Liver (tissue), 9 donors: ENCODE data around the gene IPO8. TPM values are rescaled to one million over a fixed set of nuclear protein-coding genes. Genes with fewer than 3 reads are reported as not detected.
"Not testable (repeated sequence)": the region's sequence is repeated elsewhere in the genome, so short reads cannot be mapped to it uniquely, and the experiment has no call there.

Source experiments
- DNase-seq: peaks from one replicate; pipeline ENCODE4 v3.0.0-alpha.2; 2017; ENCODE audit warnings: low spot score
- H3K27ac ChIP-seq, 2 donors: one replicate each; pipeline ENCODE4 v1.7.0; 2013; ENCODE audit warnings: inconsistent platforms in 2 of 2, low read length in 2 of 2, control low read depth in 1 of 2, low read depth in 1 of 2, mild to moderate bottlenecking in 1 of 2
- H3K27me3 ChIP-seq, 4 donors: one replicate each; pipeline versions ENCODE4 v1.6.1 to v1.7.0; 2013; ENCODE audit warnings: low read length in 3 of 4, inconsistent platforms in 1 of 4, mild to moderate bottlenecking in 1 of 4, moderate library complexity in 1 of 4; ENCODE audit not compliant: control insufficient read depth in 4 of 4, insufficient read depth in 4 of 4
- H3K36me3 ChIP-seq, 4 donors: one replicate each; pipeline versions ENCODE4 v1.6.1 to v1.7.0; 2013; ENCODE audit warnings: low read length in 3 of 4, mild to moderate bottlenecking in 3 of 4, low read depth in 1 of 4, moderate library complexity in 1 of 4; ENCODE audit not compliant: control insufficient read depth in 4 of 4, insufficient read depth in 3 of 4
- H3K4me1 ChIP-seq, 4 donors: one replicate each; pipeline versions ENCODE4 v1.6.1 to v1.7.0; 2013; ENCODE audit warnings: low read length in 3 of 4, mild to moderate bottlenecking in 3 of 4, moderate library complexity in 1 of 4; ENCODE audit not compliant: control insufficient read depth in 4 of 4, insufficient read depth in 4 of 4
- H3K4me3 ChIP-seq, 3 donors: one replicate each; pipeline versions ENCODE4 v1.6.1 to v1.7.0; 2013; ENCODE audit warnings: low read length in 3 of 3, control low read depth in 1 of 3, low read depth in 1 of 3, mild to moderate bottlenecking in 1 of 3
- H3K9ac ChIP-seq, 2 donors: one replicate each; pipeline ENCODE4 v1.7.0; 2013; ENCODE audit warnings: low read length in 2 of 2, mild to moderate bottlenecking in 2 of 2, moderate library complexity in 2 of 2, control low read depth in 1 of 2, low read depth in 1 of 2
- H3K9me3 ChIP-seq, 4 donors: one replicate each; pipeline versions ENCODE4 v1.6.1 to v1.7.0; 2013; ENCODE audit warnings: low read length in 3 of 4; ENCODE audit not compliant: control insufficient read depth in 4 of 4
- ATF3 ChIP-seq: IDR thresholded peaks from 2 replicates; pipeline ENCODE4 v1.6.1; 2016; ENCODE audit warnings: antibody characterized with exemption
- CTCF ChIP-seq: fragments of 150-350 bp; IDR thresholded peaks from 2 replicates; pipeline ENCODE4 v1.5.1; 2017; ENCODE audit warnings: improper control_type of control experiment, low read depth, low read length; ENCODE audit not compliant: missing input control
- EGR1 ChIP-seq, 2 donors: IDR thresholded peaks; 2 replicates each; pipeline ENCODE4 v1.6.1; 2016 to 2018; ENCODE audit warnings: antibody characterized with exemption in 2 of 2, low read depth in 2 of 2
- FOXA1 ChIP-seq: IDR thresholded peaks from 2 replicates; pipeline ENCODE4 v1.6.1; 2016; ENCODE audit warnings: antibody characterized with exemption
- FOXA2 ChIP-seq: IDR thresholded peaks from 2 replicates; pipeline ENCODE4 v1.6.1; 2016; ENCODE audit warnings: antibody characterized with exemption
- GABPA ChIP-seq, 2 donors: IDR thresholded peaks in 1 of 2; conservative IDR thresholded peaks in 1 of 2; 2 replicates each; pipeline ENCODE4 v1.6.1; 2016; ENCODE audit warnings: antibody characterized with exemption in 2 of 2, mild to moderate bottlenecking in 1 of 2, moderate library complexity in 1 of 2
- HNF4A ChIP-seq, 2 donors: conservative IDR thresholded peaks; 2 replicates each; pipeline ENCODE4 v1.6.1; 2016; ENCODE audit warnings: antibody characterized with exemption in 2 of 2, mild to moderate bottlenecking in 2 of 2
- HNF4G ChIP-seq: IDR thresholded peaks from 2 replicates; pipeline ENCODE4 v1.6.1; 2016; ENCODE audit warnings: antibody characterized with exemption
- JUND ChIP-seq, 2 donors: IDR thresholded peaks; 2 replicates each; pipeline ENCODE4 v1.6.1; 2016; ENCODE audit warnings: antibody characterized with exemption in 2 of 2
- MAX ChIP-seq: IDR thresholded peaks from 2 replicates; pipeline ENCODE4 v1.6.1; 2016; ENCODE audit warnings: antibody characterized with exemption
- NR2F2 ChIP-seq: IDR thresholded peaks from 2 replicates; pipeline ENCODE4 v1.6.1; 2016; ENCODE audit warnings: antibody characterized with exemption
- RAD21 ChIP-seq, 2 donors: IDR thresholded peaks; 2 replicates each; pipeline ENCODE4 v1.6.1; 2016; ENCODE audit warnings: antibody characterized with exemption in 2 of 2, mild to moderate bottlenecking in 2 of 2
- REST ChIP-seq: IDR thresholded peaks from 2 replicates; pipeline ENCODE4 v1.6.1; 2016; ENCODE audit warnings: antibody characterized with exemption, mild to moderate bottlenecking
- RXRA ChIP-seq, 2 donors: IDR thresholded peaks; 2 replicates each; pipeline ENCODE4 v1.6.1; 2017 to 2018; ENCODE audit warnings: antibody characterized with exemption in 2 of 2, mild to moderate bottlenecking in 1 of 2
- SP1 ChIP-seq: IDR thresholded peaks from 2 replicates; pipeline ENCODE4 v1.6.1; 2018; ENCODE audit warnings: antibody characterized with exemption, mild to moderate bottlenecking
- TAF1 ChIP-seq: conservative IDR thresholded peaks from 2 replicates; pipeline ENCODE4 v1.6.1; 2016; ENCODE audit warnings: antibody characterized with exemption, mild to moderate bottlenecking
- YY1 ChIP-seq: IDR thresholded peaks from 2 replicates; pipeline ENCODE4 v1.6.1; 2016; ENCODE audit warnings: antibody characterized with exemption, mild to moderate bottlenecking
- ZBTB33 ChIP-seq: IDR thresholded peaks from 2 replicates; pipeline ENCODE4 v1.6.1; 2016; ENCODE audit warnings: antibody characterized with exemption
- WGBS: extraction: QIAGEN DNeasy Blood & Tissue Kit; methylation state at CpG from one replicate; pipeline ENCODE4 v1.1.7; 2013; 5-methylcytosine and 5-hydroxymethylcytosine counted together
- polyA plus RNA-seq, 2 donors: library from polyadenylated mRNA; stranded (reverse) in 1 of 2; unstranded in 1 of 2; fragments of 200-250 nt in 1 of 2; fragments of >200 nt in 1 of 2; fragmentation: Nextera tagmentation in 1 of 2; extraction: Ambion mirVana in 1 of 2; gene quantifications; one replicate each; pipeline versions ENCODE4 v1.2.1 to v1.2.3, GENCODE V29; 2013 to 2015
- total RNA-seq, 2 donors: library from RNA; depleted of rRNA; stranded (reverse); fragments of >200 nt; gene quantifications; one replicate each; pipeline ENCODE4 v1.2.3, GENCODE V29; 2014
- donor health status: healthy.
- donor health status: healthy.
- donor health status: healthy.
- donor health status: healthy.
- donor health status: healthy.

The IPO8 gene
- total and polyA plus RNA-seq, 4 donors, result 8.0 to 33.0 (median 18.4) TPM

GRCh38 chr12:30594509-30594908 lies 101.2 kb downstream of the IPO8 start:
- peaks cover 0 to 2% (median 0%) of the 10 kb centered on the region in 4 donors for H3K36me3 ChIP-seq
- H3K4me1 ChIP-seq, result no peaks in the 10 kb centered on the region
- 96% methylated on average over 1 of the region's 1 CpG for WGBS
- H3K9me3 ChIP-seq, result peaks cover 0 to 3% (median 1%) of the 10 kb centered on the region in 4 donors
- no peak for TF ChIP-seq HNF4G
- TF ChIP-seq ATF3, result no peak
- no peak for TF ChIP-seq EGR1 (IDR thresholded peaks at IDR 0.05; ENCODE audit: low read depth in 2 of 2)
- TF ChIP-seq FOXA1, result no peak
- TF ChIP-seq CTCF, result no peak
- TF ChIP-seq FOXA2, result no peak
- DNase-seq, result no peak
- no peak overlapping the region for H3K4me3 ChIP-seq
- no peak overlapping the region for H3K9ac ChIP-seq
- no peak overlapping the region for H3K27ac ChIP-seq
- H3K27me3 ChIP-seq, result no peaks in the 10 kb centered on the region

GRCh38 chr12:30588572-30588971 lies 107.1 kb downstream of the IPO8 start:
- H3K27ac ChIP-seq, H3K4me3 ChIP-seq, H3K9me3 ChIP-seq, H3K9ac ChIP-seq, H3K27me3 ChIP-seq, H3K36me3 ChIP-seq, DNase-seq, H3K4me1 ChIP-seq: not testable (repeated sequence)
- WGBS, result 95% methylated on average over 13 of the region's 13 CpGs

GRCh38 chr12:30587782-30588181 lies 107.9 kb downstream of the IPO8 start:
- Histone ChIP-seq H3K9me3 (no peaks in the 10 kb centered on the region), H3K36me3 (no peaks in the 10 kb centered on the region), H3K27me3 (no peaks in the 10 kb centered on the region), H3K4me3 (no peak overlapping the region), H3K9ac (no peak overlapping the region), H3K27ac (no peak overlapping the region), H3K4me1 (no peaks in the 10 kb centered on the region)
- DNase-seq, result no peak
- no peak for TF ChIP-seq GABPA (IDR thresholded peaks at IDR 0.05 in 1 of 2, conservative IDR thresholded peaks at IDR 0.05 in 1 of 2)
- no peak for TF ChIP-seq FOXA2
- TF ChIP-seq FOXA1, result no peak
- TF ChIP-seq RAD21 (IDR thresholded peaks at IDR 0.05), result no peak
- TF ChIP-seq CTCF, result no peak
- no peak for TF ChIP-seq REST
- TF ChIP-seq ZBTB33, result no peak
- TF ChIP-seq MAX, result no peak
- no peak for TF ChIP-seq SP1
- no peak for TF ChIP-seq EGR1 (IDR thresholded peaks at IDR 0.05; ENCODE audit: low read depth in 2 of 2)
- no peak for TF ChIP-seq JUND (IDR thresholded peaks at IDR 0.05)
- no peak for TF ChIP-seq NR2F2
- no peak for TF ChIP-seq ATF3
- no peak for TF ChIP-seq RXRA (IDR thresholded peaks at IDR 0.05)
- no peak for TF ChIP-seq YY1
- TF ChIP-seq HNF4G, result no peak
- TF ChIP-seq TAF1, result no peak
- no peak for TF ChIP-seq HNF4A (conservative IDR thresholded peaks at IDR 0.05)
- WGBS, result 95% methylated on average over 1 of the region's 1 CpG
